Forelimb muscle (tissue), 1 donor: ENCODE measurements around the gene SMIM32. TPM values are rescaled to one million over a fixed set of nuclear protein-coding genes. Genes with fewer than 3 reads are reported as not detected.

ENCODE experiments used
- DNase-seq: peaks from one replicate; pipeline ENCODE4 v3.0.0-alpha.2; 2013; ENCODE audit warnings: low read depth
- polyA plus RNA-seq: library from polyadenylated mRNA; unstranded; fragments of 120-200 nt; gene quantifications from one replicate; pipeline ENCODE4 v1.2.1, GENCODE V29; 2013; ENCODE audit not compliant: insufficient read length

SMIM32 gene
- polyA plus RNA-seq: not detected

DNA sequence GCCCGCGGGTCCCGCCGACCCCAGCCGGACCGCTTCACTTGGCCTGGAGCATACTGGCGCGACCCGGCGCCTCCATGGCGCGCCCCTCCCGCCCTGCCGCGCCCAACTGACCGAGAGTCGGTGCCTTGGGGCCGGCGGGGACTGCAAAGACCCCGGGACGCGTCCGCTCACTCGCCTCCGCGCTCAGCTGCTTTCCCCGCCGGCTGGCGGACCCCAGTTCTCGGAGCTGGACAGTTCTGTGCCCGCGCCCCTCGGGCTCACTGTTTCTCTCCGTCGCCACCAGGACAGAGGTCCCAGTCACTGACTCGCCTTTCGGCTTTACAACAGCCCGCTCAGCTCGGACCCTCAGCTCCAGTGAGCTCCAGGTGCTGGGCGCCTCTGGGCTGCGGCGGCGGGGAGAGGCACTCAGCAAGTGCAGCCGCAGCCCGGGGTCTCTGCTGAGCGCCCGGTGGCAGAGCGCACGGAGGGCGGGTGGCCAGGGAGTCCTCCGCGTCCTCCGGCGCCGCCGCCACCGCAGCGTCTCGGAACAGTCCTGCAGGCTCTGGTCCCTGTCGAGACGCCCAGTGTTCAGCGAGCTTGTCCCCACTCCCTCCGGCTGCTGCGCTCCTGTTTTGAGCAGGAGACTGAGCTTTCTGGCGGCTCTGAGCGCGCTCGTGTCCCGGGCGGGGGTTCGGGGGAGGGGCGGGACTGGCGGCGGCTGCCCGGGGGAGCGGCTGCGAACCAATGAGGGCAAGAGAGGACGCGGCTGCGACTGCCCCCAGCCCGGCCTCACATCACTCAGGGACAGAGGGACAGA is at the start of gene SMIM32:
TSS of gene SMIM32 (minus strand) at position 637 of the 796 bp plus-strand sequence. CDS start 638 bp downstream, outside the sequence.
- no peak for DNase-seq

DNA sequence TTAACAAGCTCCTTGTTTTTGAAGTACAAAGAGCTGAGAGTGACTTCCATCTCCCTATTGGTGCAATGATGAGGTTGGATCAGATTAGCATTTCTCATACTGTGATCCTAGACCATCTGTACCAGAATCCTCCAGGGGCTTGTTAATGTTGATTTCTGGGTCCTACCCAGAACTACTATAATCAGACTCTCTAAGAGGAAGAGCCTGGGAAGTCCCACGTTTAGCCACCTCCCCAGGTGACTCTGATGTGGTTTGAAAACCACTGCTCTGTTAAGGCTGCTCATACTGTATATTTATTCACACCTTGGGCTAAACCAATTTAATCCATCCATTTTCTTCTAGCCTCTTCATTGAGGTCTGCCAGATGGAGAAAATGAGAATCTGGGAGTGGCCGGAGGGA is 49.6 kb upstream of the SMIM32 start:
- DNase-seq: no peak

DNA sequence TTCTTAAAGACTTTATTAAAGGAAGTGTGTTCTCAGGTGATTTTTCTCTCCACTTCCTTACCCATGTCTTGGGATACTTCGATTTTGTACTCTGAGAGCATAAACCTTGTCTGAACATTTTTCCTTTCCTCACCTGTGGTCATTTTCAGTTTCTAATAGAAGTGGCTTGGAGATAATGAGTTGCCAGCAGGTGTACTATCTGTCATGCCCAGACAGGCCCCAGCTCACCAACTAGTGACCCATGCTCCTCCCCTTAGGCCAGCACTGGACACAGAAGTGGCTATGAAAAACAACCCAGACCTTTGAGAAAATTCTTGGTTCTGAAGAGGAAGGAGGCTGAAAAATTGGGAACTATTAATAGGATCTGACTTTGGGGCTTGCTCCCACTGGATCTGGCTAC is 49.2 kb upstream of the SMIM32 start:
- DNase-seq: no peak

DNA sequence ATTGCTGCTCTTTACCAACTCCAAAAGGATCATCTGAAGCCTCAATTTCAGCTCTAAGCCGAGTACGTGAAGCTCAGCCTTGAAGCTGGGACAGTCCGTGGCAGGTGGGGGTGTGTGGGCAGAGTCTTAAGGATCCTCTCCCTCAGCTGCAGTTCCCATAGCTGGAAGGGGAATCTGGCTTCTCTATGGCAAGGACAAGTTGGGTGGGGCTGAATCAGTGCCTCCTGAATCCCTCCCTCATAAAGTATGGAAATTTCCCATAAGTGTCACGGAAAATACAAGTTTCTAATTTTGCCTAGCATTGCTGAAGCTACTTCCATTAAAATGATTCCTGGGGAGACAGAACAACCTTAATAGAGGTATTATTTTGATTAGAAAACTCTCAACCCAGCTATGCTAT is 47.9 kb upstream of the SMIM32 start:
- no peak for DNase-seq

DNA sequence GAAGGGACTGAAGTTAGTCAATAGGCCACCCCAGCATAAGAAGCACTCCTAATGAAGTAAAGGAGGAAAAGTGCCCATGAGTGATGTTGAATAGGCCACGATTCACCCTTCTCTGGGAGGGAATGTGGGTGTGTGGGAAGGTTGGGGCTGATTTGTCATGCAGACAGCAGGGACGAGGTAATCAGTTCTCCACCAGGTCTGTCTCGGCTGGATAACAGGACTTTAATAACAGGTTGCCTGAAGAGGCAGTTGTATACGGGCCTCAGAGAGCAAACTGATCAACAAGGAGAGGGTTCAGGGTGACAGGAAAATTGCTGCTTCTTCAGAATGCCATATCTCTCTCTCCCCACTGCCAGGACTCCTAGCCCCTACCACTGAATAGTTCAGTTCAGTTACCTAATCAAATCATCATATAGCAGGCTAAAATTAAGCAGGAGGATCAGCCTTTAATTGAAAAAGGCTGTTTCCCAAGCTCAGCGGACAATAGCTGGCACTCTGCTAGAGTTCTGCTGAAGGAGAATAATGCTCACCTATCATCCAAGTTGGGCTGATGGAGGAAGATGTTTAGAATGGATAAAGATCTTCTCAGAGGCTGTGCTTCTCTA is 43.6 kb upstream of the SMIM32 start:
- no peak for DNase-seq

DNA sequence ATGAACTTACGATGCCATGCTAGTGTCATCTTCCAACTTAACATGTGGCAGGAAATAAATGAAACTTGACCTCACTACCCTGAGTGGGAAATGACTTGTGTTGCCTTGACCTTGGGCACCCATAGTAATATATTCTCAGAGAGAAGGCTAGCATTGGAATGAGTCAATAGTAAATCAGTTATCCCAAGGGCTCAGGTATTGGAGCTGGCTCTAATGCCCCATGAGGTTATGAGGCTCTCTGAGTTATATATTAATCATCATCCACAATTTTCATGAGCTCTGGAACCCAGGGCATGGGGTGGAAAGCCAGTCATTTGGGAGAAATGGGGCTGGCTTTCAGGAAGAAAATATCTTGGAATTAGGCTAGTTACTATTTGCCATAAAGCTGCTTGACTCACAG is 42.4 kb upstream of the SMIM32 start:
- DNase-seq: no peak

DNA sequence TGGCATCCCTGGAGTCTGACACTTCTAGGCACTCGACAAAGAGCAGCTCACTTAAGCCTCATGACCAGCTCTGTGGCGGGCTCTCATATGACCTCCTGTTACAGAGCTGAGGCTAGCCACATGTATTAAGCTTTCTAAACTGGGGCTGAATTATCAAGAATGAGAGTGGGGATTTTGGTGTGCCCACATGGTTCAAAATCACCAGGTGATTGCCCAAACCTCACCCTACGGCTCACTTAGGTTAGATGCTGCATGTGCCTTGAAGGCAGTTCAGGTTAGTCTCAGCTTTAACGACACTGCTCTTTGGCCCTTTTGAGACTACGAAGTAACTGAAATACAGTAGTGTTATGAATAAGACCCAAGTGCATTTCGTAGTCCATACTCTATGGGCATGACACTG is 39.4 kb upstream of the SMIM32 start:
- DNase-seq: no peak

DNA sequence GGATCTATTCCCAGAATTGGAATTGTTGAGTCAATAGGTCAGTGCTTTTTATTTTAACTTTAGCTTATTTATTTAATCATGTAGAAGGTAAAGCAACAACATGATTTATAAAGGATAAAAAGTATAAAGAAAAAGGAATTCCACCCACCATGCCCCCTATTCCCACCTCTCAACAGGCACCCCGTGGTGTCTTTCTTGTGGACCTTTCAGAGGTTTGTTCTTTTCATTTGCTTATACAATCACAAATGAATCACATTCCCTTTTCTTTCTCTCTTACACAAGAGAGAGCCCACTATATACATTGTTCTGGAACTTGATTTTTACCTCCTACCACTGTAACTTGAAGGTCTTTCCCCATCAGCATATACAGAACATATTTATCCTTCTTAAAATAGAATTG is 37.2 kb upstream of the SMIM32 start:
- DNase-seq: no peak

DNA sequence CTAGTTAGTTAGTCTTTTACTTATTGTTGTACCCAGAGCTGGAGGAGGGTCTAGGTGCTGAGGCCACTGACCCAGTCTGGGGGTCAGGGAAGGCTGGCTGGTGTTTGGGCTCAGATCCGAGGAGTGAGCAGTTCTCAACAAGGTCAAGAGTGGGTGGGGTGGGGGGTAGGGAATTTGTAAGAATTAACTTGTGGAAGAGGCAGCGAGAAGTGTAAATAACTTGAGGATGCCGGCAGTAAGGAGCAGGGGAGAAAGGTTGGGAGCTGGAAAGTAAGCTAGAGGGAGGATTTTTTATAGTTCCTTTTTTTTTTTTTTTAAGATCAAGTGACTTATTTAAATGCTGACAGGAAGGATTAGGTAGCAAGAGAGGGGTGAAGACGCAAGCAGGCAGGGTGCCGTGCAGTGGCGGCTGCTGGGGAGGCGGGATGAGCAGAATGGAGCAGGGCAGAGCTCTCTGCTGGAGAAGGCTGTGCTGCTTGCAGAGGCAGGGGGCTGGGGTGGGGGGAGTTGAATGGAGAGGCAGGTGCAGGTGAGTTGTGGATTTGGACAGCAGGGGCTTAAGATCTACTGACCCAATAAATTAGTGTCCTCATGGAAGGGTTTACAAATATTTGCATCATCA is 35.3 kb upstream of the SMIM32 start:
- DNase-seq: no peak

DNA sequence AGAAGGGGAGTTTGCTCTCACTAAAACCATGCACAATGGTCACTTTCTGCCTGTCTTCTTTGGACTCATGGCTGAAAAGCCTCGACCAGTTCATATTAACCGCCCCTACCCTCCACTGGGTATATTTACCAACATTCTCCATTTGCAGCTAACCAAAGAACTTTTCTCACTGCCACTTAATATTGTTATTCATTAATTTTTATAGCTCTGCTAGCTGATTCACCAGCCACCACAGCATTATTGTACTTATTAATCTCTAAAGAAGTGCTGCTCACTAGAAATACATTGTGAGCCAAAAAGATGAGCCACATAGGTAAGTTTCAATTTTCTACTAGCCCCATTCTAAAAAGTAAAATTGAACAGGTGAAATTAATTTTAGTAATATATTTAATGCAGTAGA is 33.4 kb upstream of the SMIM32 start:
- no peak for DNase-seq

DNA sequence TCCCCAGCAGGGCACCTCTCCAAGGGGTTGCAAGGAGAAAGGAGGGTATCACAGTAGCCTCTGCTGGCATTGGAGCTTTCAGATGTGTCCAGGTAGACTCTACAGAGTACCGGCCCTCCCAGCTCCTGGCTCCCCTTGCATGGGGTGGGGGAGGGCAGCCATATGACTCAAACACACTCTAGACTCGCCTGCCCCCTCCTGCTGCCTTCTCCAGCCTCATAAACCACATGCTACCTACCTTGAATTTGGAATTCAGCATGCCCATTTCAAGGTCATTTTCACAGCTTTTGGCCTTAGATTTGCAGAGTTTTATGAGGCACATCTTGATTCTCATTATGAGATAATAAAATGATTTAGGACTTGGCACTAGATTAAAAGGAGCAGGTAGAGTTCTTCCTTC is 32.8 kb upstream of the SMIM32 start:
- DNase-seq: no peak

DNA sequence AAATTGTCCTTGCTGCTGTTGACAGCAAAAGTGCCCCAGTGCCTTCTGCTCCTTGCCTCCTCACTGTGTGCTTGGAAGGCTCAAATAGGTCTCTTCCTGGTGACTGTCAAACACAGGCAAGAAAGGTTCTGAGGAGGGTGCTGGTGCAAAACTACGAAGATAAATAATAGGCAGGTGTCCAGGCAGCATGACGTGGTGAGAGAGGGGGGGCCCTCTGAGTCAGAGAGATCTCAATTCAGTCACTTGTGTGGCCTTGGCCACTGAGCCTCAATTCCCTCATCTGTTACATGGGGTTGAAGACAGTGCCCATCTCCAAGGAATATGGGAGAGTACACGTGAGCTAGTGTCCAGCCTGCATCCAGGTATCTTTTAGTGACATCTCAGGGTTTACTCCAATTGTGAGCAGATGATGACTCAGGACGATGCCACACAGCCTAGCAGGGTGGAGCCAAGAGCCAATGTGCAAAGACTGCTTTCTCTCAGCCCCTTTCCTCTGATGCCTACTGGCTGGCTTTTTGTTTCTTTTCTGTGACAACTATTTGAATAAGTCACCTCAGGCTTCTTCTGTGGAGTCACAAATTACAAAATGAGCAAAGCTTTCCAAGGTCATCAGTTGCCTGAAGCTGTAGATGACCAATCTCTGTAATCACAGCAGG is 29.7 kb upstream of the SMIM32 start:
- DNase-seq: no peak

DNA sequence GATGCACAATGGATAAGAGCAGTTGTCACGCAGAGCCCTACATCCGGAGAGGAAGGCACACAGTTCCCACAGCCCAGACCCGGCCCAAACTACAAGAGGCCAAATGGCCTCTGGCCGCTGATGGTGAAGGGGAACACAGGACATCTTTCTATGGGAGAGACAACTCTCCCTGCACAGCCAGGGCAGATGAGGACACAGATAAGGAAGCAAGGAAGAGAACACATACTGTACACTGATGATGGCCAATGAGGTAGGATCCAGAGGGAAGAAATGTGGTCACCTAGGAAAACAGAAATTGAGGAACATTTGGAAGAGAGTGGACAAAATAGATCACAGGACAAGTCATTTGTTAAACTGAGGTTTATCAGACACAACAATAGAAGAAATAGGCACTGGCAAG is 28.4 kb upstream of the SMIM32 start:
- no peak for DNase-seq

DNA sequence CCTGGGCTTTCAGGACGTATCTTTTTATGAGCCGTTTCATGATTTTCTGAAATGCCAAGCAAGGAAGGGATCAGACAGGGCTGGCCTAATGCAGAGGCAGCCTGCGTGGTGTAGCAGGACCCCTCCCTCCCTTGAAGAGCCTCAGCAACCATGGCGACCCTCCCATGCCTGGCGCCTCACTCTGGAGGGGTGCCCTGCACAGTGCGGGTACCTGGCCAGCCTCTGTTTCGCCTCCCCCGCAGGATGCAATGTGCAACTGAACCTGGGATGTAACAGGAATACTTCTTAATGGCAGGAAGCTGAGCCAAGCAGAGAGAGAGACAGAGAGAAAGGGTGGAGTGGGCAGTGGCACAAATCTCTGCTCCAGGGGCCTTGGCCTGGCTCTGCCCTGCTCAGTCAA is 23.3 kb upstream of the SMIM32 start:
- DNase-seq: no peak

DNA sequence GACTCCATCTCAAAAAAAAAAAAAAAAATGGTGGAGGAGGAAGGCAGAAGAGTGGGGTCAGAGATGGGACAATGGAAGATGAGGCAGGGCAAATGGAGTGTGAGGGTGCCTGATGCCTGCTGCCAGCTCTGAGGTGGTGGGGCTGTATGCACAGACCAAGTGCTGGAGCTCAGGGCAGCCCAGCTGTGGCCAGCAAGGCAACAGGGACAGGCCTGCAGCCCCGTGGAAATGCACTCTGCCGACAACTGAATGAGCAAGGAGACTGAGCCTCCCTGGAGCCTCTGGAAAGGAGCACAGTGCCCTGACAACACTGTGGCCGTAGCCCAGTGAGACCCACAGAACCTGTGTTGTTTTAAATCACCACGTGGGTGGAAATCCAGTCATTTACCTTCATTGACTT is 22.9 kb upstream of the SMIM32 start:
- DNase-seq: no peak

DNA sequence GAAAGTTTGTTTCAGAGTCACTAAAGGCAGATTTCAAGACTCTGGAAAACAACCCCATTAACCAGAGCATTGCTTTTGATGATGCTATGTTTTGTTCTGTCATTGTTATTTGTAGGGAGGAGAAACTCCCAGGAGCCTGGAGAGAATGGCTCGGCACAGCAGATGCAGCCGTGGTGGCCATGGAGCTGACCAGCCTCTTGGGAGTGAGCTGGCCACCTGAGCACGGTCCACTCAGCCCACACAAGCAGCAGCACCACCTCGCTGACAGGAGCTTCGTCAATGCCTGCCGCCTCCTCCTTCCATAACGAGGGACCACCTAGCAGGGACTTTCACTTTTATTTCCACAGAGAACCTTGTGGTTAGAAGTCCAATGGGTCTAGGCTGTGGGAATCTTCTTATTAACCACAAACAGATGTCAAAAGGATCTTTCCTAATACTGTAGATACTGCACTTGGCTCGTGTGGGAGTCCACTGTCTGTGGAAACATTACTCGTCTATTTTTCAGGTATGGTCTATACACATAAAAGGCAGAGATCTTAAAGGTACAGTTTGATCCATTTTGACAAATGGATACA is 21.0 kb upstream of the SMIM32 start:
- no peak for DNase-seq

DNA sequence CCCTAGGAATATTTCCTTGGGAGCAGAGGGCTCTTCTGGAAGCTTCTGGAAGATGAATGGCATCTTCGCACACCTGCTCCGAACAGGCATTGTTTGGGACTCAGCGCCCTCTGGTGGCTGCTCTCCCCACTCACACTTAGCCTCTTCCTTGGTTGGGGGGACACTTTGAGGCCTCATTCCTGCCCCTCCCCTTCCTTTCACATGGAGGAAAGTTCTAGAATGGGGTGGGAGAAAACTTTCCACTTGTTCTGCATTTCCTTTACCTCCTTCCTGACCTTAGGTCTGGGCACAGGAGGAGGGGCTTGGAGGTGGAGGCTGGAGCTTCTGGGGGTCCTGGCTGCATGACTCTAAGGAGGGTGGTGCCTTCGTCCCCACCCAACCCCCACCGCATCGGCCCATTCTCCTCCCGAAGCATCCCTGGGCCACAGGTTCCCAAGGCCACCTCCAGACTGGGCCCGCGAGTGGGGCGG is 19.3 kb upstream of the SMIM32 start:
- DNase-seq: no peak

DNA sequence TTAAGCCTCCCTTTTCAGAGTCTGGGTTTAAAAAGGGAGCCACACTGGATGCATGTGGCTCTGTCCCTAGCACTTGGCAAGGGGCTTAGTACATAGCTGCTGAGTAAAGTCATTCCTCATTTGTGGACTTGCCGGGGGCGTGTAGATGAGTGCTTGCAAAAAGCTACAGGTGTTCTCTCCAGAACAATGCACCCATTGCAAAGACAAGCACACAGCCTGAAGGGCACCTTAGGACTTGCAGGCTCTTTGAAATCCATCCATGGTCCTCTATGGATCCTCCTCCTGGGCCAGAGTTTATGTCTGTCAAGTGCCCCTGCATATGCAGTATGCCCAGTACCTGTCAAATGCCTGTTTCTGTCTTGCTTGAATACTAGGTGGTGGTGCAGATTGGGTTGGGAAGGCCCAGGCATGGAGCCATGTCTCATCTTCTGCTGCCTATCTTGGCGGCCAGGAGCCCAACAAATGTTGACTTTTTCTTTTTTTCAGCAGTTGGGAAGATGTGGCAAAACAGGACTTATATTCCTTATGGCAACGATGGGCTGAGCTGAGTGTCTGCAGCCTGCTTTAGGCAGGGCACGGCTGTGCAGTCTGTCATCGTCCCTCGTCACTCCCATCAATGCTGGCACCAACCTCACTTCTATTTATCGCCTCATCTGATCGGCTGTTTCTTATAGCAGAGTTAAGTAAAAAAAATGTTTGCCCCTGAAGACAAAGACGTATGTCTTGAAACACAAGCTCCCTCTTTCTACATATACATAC is 18.5 kb upstream of the SMIM32 start:
- no peak for DNase-seq

DNA sequence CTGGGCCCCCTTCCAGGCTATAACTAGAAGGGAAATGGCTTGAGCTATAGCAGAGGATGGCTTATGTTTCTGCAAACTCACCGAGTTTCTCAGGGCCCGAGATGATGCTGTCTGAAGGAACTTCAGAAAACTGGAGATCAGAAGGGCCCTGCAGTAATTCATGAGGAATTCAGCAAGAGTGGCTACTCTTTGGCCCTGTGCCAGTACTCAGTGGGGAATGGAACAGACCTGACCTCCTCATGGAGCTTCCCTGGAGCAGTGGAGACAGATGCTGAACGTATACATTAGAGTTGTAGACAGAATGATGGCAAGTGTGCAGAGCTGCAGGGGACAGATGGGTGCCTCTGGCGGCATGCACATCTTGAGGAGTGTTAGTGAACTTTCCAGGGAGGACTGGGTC is 17.3 kb upstream of the SMIM32 start:
- no peak for DNase-seq

DNA sequence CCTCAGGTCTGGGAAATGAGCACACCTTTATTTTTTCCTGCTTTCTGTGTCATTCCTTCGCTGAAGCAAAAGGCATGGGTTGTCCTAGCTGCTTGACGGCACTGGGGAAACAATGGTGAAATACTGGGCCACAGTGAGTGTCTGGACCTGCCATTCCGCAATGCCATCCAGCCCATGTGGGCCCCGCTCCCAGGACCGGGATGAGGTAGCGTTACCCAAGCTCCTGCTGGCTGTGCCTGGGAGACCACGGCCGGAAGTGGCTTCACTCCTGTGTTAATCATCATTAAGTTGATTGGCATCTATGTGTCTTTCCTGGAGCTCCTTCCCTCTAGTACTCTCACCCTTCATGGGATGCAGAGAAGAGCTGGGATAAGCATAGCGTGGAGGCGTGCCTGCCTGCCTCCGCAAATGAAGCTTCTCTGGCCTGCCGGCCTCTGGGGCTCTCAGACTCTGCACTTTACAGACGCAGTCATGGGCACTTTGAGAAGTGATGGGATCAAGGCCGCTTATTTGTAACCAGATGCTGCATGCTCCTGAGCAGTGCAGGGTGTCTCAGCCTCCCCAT is 16.5 kb upstream of the SMIM32 start:
- DNase-seq: no peak

DNA sequence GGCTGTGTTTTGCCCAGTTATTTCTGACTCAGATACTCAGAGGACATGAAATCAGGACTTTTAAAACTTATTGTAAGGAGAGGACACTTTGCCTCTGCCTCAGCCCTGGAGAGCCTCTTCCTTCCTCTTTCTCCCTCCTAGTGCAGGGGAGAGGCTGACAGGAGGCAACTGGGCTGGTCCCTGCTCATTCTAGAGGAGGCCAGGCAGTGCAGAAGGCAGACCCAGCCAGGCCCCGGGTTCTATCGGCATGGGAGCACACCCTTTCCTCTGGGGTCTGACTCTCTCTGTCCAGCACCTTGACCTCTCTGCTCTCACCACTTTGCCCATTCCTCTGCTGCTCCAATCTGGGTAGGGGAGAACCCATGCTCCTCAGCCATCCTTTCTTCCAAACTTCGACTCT is 16.0 kb upstream of the SMIM32 start:
- no peak for DNase-seq
